Trophoblast cell (in vitro differentiated cells and primary cell): ENCODE measurements around the gene MRPL24.

Experiments
- DNase-seq, 2 donors: peaks; one replicate each; pipeline ENCODE4 v3.0.0-alpha.2; 2016
- H2AFZ ChIP-seq: 2 replicates; pipeline ENCODE4 v1.6.1; 2013; ENCODE audit warnings: low read length, moderate library complexity, mild to moderate bottlenecking; ENCODE audit not compliant: insufficient read depth, poor library complexity
- H2AK5ac ChIP-seq: 2 replicates; pipeline ENCODE4 v1.6.1; 2013; ENCODE audit warnings: mild to moderate bottlenecking, low read length
- H2BK120ac ChIP-seq: 2 replicates; pipeline ENCODE4 v1.6.1; 2013; ENCODE audit warnings: low read length, mild to moderate bottlenecking, moderate library complexity; ENCODE audit not compliant: insufficient read depth, poor library complexity
- H2BK12ac ChIP-seq: 2 replicates; pipeline ENCODE4 v1.6.1; 2013; ENCODE audit warnings: mild to moderate bottlenecking, low read length, moderate library complexity
- H2BK5ac ChIP-seq: 2 replicates; pipeline ENCODE4 v1.6.1; 2013; ENCODE audit warnings: low read length, low read depth, moderate library complexity, mild to moderate bottlenecking; ENCODE audit not compliant: poor library complexity
- H3K14ac ChIP-seq: 2 replicates; pipeline ENCODE4 v1.6.1; 2013; ENCODE audit warnings: mild to moderate bottlenecking, low read length
- H3K18ac ChIP-seq: 2 replicates; pipeline ENCODE4 v1.6.1; 2013; ENCODE audit warnings: mild to moderate bottlenecking, low read length
- H3K23ac ChIP-seq: 2 replicates; pipeline ENCODE4 v1.6.1; 2013; ENCODE audit warnings: low read length
- H3K27ac ChIP-seq: 2 replicates; pipeline ENCODE4 v1.5.1; 2013; ENCODE audit warnings: low read depth, mild to moderate bottlenecking, inconsistent platforms, low read length, moderate library complexity
- H3K27me3 ChIP-seq: 2 replicates; pipeline ENCODE4 v1.6.1; 2013; ENCODE audit warnings: inconsistent platforms, mild to moderate bottlenecking, low read length, moderate library complexity; ENCODE audit not compliant: insufficient read depth
- H3K36me3 ChIP-seq, 2 experiments: 1 replicate in 1 of 2; 2 replicates in 1 of 2; pipeline ENCODE4 v1.6.1; 2013; ENCODE audit warnings: low read length in 2 of 2, mild to moderate bottlenecking in 2 of 2, moderate library complexity in 1 of 2; ENCODE audit not compliant: insufficient read depth in 2 of 2, control insufficient read depth in 1 of 2
- H3K4ac ChIP-seq: 2 replicates; pipeline ENCODE4 v1.6.1; 2013; ENCODE audit warnings: low read depth, mild to moderate bottlenecking, low read length, moderate library complexity
- H3K4me1 ChIP-seq, 2 experiments: 1 replicate in 1 of 2; 2 replicates in 1 of 2; pipeline ENCODE4 v1.6.1; 2013; ENCODE audit warnings: low read length in 2 of 2, mild to moderate bottlenecking in 2 of 2, moderate library complexity in 1 of 2; ENCODE audit not compliant: insufficient read depth in 2 of 2, control insufficient read depth in 1 of 2
- H3K4me2 ChIP-seq: 2 replicates; pipeline ENCODE4 v1.6.1; 2013; ENCODE audit warnings: inconsistent platforms, mild to moderate bottlenecking, low read length, moderate library complexity
- H3K4me3 ChIP-seq: 2 replicates; pipeline ENCODE4 v1.5.1; 2013; ENCODE audit warnings: mild to moderate bottlenecking, low read depth, low read length, inconsistent platforms
- H3K79me1 ChIP-seq: one replicate; pipeline ENCODE4 v1.6.1; 2013; ENCODE audit warnings: low read length
- H3K79me2 ChIP-seq: 2 replicates; pipeline ENCODE4 v1.6.1; 2013; ENCODE audit warnings: low read length, mild to moderate bottlenecking; ENCODE audit not compliant: control insufficient read depth, insufficient read depth, poor library complexity
- H3K9ac ChIP-seq: 2 replicates; pipeline ENCODE4 v1.6.1; 2013; ENCODE audit warnings: mild to moderate bottlenecking, low read length
- H3K9me3 ChIP-seq: 2 replicates; pipeline ENCODE4 v1.6.1; 2013; ENCODE audit warnings: low read depth, mild to moderate bottlenecking, control low read depth, inconsistent platforms, low read length; ENCODE audit not compliant: insufficient read depth
- H4K12ac ChIP-seq: 2 replicates; pipeline ENCODE4 v1.6.1; 2013; ENCODE audit warnings: low read depth, mild to moderate bottlenecking, low read length, moderate library complexity
- H4K8ac ChIP-seq: 2 replicates; pipeline ENCODE4 v1.6.1; 2013; ENCODE audit warnings: low read depth, mild to moderate bottlenecking, low read length, moderate library complexity
- H4K91ac ChIP-seq: one replicate; pipeline ENCODE4 v1.6.1; 2013; ENCODE audit warnings: low read depth, mild to moderate bottlenecking, low read length, moderate library complexity
- WGBS: extraction: QIAGEN DNeasy Blood & Tissue Kit; methylation state at CpG from one replicate; pipeline ENCODE4 v1.1.7; 2013; ENCODE audit warnings: missing lambda C conversion rate; ENCODE audit not compliant: insufficient read length, insufficient coverage; ENCODE audit errors: extremely low coverage; 5-methylcytosine and 5-hydroxymethylcytosine counted together

Gene MRPL24

GRCh38 chr1:156707417-156708217, 33.3 kb downstream of the MRPL24 start:
- Histone ChIP-seq H2BK5ac (no peak overlapping the region), H3K36me3 (no peaks in the 10 kb centered on the region), H3K4me3 (no peak overlapping the region), H3K4me1 (peaks cover 77 to 85% of the 10 kb centered on the region in 2 experiments), H3K9me3 (no peaks in the 10 kb centered on the region), H3K18ac (no peak overlapping the region), H4K91ac (peak overlapping the region; percentile 52), H3K23ac (no peak overlapping the region), H3K79me2 (no peaks in the 10 kb centered on the region), H2AK5ac (no peak overlapping the region), H4K12ac (no peak overlapping the region), H3K4me2 (peak overlapping the region; percentile 1), H2BK12ac (no peak overlapping the region), H2AFZ (no peak overlapping the region), H3K79me1 (peaks cover 29% of the 10 kb centered on the region), H3K14ac (no peak overlapping the region), H3K4ac (no peak overlapping the region), H2BK120ac (peak overlapping the region; percentile 9), H3K27ac (no peak overlapping the region), H4K8ac (no peak overlapping the region), H3K9ac (no peak overlapping the region), H3K27me3 (peaks cover 3% of the 10 kb centered on the region)
- WGBS: no CpG with 5 or more reads among the region's 8 CpGs
- no peak for DNase-seq

- Histone ChIP-seq H3K9me3 (no peaks in the 10 kb centered on the region), H3K18ac (peak overlapping the region; percentile 28), H4K12ac (no peak overlapping the region), H3K4me2 (peak overlapping the region; percentile 55), H3K4me1 (peaks cover 69 to 77% of the 10 kb centered on the region in 2 experiments), H2BK120ac (peak overlapping the region; percentile 40), H4K91ac (peak overlapping the region; percentile 52), H2AFZ (no peak overlapping the region), H4K8ac (peak overlapping the region; percentile 41), H3K27ac (peak overlapping the region; percentile 18), H3K9ac (no peak overlapping the region), H3K36me3 (no peaks in the 10 kb centered on the region), H2BK12ac (peak overlapping the region; percentile 74), H2BK5ac (no peak overlapping the region), H3K14ac (peak overlapping the region; percentile 36), H3K4ac (no peak overlapping the region), H3K79me2 (no peaks in the 10 kb centered on the region), H3K23ac (no peak overlapping the region), H3K79me1 (peaks cover 24% of the 10 kb centered on the region), H3K27me3 (peaks cover 3% of the 10 kb centered on the region), H3K4me3 (no peak overlapping the region), H2AK5ac (peak overlapping the region; percentile 2)
- no CpG with 5 or more reads among the region's 29 CpGs for WGBS
- DNase-seq: peak; percentile 51 to 65
These were observed 34.1 kb downstream of the MRPL24 start for GRCh38 chr1:156706657-156707416.

GRCh38 chr1:156705918-156706656, 34.8 kb downstream of the MRPL24 start:
- Histone ChIP-seq H3K9me3 (no peaks in the 10 kb centered on the region), H2AK5ac (peak overlapping the region; percentile 2), H3K4me2 (peak overlapping the region; percentile 55), H3K23ac (no peak overlapping the region), H2BK5ac (peak overlapping the region; percentile 28), H3K4ac (peak overlapping the region; percentile 30), H3K79me1 (peaks cover 21% of the 10 kb centered on the region), H4K91ac (peak overlapping the region; percentile 78), H3K27ac (peak overlapping the region; percentile 18), H3K18ac (peak overlapping the region; percentile 45), H4K8ac (peak overlapping the region; percentile 69), H4K12ac (peak overlapping the region; percentile 56), H2AFZ (peak overlapping the region; percentile 26), H3K27me3 (peaks cover 3% of the 10 kb centered on the region), H2BK120ac (peak overlapping the region; percentile 39), H2BK12ac (peak overlapping the region; percentile 74), H3K9ac (no peak overlapping the region), H3K36me3 (peaks cover 0 to under 1% of the 10 kb centered on the region in 2 experiments), H3K14ac (peak overlapping the region; percentile 64), H3K79me2 (no peaks in the 10 kb centered on the region), H3K4me3 (peak overlapping the region; percentile 8), H3K4me1 (peaks cover 65 to 79% of the 10 kb centered on the region in 2 experiments)
- no CpG with 5 or more reads among the region's 45 CpGs for WGBS
- DNase-seq: peak; percentile 59 to 77

- H3K27me3 ChIP-seq: peaks cover 3% of the 10 kb centered on the region
- peaks cover 7% of the 10 kb centered on the region in 2 experiments for H3K36me3 ChIP-seq
- peak; percentile 56 to 69 for DNase-seq
- peak within 1 kb of the TSS; percentile 44 for H2AK5ac ChIP-seq
- H2BK12ac ChIP-seq: peak within 1 kb of the TSS; percentile 74
- peak within 1 kb of the TSS; percentile 30 for H3K4ac ChIP-seq
- peak within 1 kb of the TSS; percentile 18 for H3K27ac ChIP-seq
- no CpG with 5 or more reads among the region's 42 CpGs for WGBS
- peak within 1 kb of the TSS; percentile 58 for H2BK120ac ChIP-seq
- peaks cover 21% of the 10 kb centered on the region for H3K79me1 ChIP-seq
- H3K23ac ChIP-seq: no peak within 1 kb of the TSS
- no peaks in the 10 kb centered on the region for H3K79me2 ChIP-seq
- H3K4me2 ChIP-seq: peak within 1 kb of the TSS; percentile 55
- H4K8ac ChIP-seq: peak within 1 kb of the TSS; percentile 69
- peak within 1 kb of the TSS; percentile 56 for H4K12ac ChIP-seq
- H2AFZ ChIP-seq: peak within 1 kb of the TSS; percentile 26
- peak within 1 kb of the TSS; percentile 6 for H3K9ac ChIP-seq
- peak within 1 kb of the TSS; percentile 64 for H3K4me3 ChIP-seq
- peaks cover 60 to 74% of the 10 kb centered on the region in 2 experiments for H3K4me1 ChIP-seq
- H3K14ac ChIP-seq: peak within 1 kb of the TSS; percentile 80
- peak within 1 kb of the TSS; percentile 41 for H2BK5ac ChIP-seq
- H4K91ac ChIP-seq: peak within 1 kb of the TSS; percentile 78
- peak within 1 kb of the TSS; percentile 65 for H3K18ac ChIP-seq
- no peaks in the 10 kb centered on the region for H3K9me3 ChIP-seq
These were observed 35.5 kb downstream of the MRPL24 start, which contains the start of gene CRABP2 for GRCh38 chr1:156705321-156705917. Gene CRABP2, minus strand, starts transcription at chr1:156705583. Its CDS starts 137 bp downstream, at chr1:156705446.
